ENCODE data around the gene SMC5.
"Not testable (repeated sequence)": the region's sequence is repeated elsewhere in the genome, so short reads cannot be mapped to it uniquely, and the experiment has no call there.

The SMC5 gene

GRCh38 chr9:70263421-70263820 is 4.6 kb downstream of the SMC5 start:
- DNase-seq (ENCODE audit: low read depth) = no peak

GRCh38 chr9:70278305-70278704 is 19.5 kb downstream of the SMC5 start:
- no peak for DNase-seq (ENCODE audit: low read depth)

- no peak for DNase-seq (ENCODE audit: low read depth)
Measured at GRCh38 chr9:70283848-70284247, 25.1 kb downstream of the SMC5 start.

- no peak for DNase-seq (ENCODE audit: low read depth)
Measured at GRCh38 chr9:70285246-70285645, 26.5 kb downstream of the SMC5 start.

- no peak for DNase-seq (ENCODE audit: low read depth)
Measured at GRCh38 chr9:70285981-70286598, 27.3 kb downstream of the SMC5 start.

GRCh38 chr9:70290626-70291025 is 31.8 kb downstream of the SMC5 start:
- DNase-seq (ENCODE audit: low read depth) = no peak

- no peak for DNase-seq (ENCODE audit: low read depth)
Measured at GRCh38 chr9:70291446-70291845, 32.7 kb downstream of the SMC5 start.

- DNase-seq (ENCODE audit: low read depth) = no peak
Measured at GRCh38 chr9:70292253-70292652, 33.5 kb downstream of the SMC5 start.

- no peak for DNase-seq (ENCODE audit: low read depth)
Measured at GRCh38 chr9:70293214-70293613, 34.4 kb downstream of the SMC5 start.

- no peak for DNase-seq (ENCODE audit: low read depth)
Measured at GRCh38 chr9:70297141-70297540, 38.4 kb downstream of the SMC5 start.

GRCh38 chr9:70298245-70298771 is 39.5 kb downstream of the SMC5 start:
- no peak for DNase-seq (ENCODE audit: low read depth)

- no peak for DNase-seq (ENCODE audit: low read depth)
Measured at GRCh38 chr9:70303268-70303667, 44.5 kb downstream of the SMC5 start.

- no peak for DNase-seq (ENCODE audit: low read depth)
Measured at GRCh38 chr9:70304810-70305209, 46.0 kb downstream of the SMC5 start.

GRCh38 chr9:70315389-70315788 is 56.6 kb downstream of the SMC5 start:
- DNase-seq (ENCODE audit: low read depth) = no peak

GRCh38 chr9:70318002-70318401 is 59.2 kb downstream of the SMC5 start:
- DNase-seq (ENCODE audit: low read depth) = no peak

GRCh38 chr9:70322096-70322495 is 63.3 kb downstream of the SMC5 start:
- no peak for DNase-seq (ENCODE audit: low read depth)

GRCh38 chr9:70324963-70325362 is 66.2 kb downstream of the SMC5 start:
- DNase-seq (ENCODE audit: low read depth) = no peak

GRCh38 chr9:70328625-70329024 is 69.8 kb downstream of the SMC5 start:
- DNase-seq (ENCODE audit: low read depth) = not testable (repeated sequence)

- DNase-seq (ENCODE audit: low read depth) = no peak
Measured at GRCh38 chr9:70340572-70340971, 81.8 kb downstream of the SMC5 start.

GRCh38 chr9:70347046-70347445 is 88.3 kb downstream of the SMC5 start:
- no peak for DNase-seq (ENCODE audit: low read depth)

GRCh38 chr9:70352356-70352755 is 93.6 kb downstream of the SMC5 start:
- DNase-seq (ENCODE audit: low read depth) = no peak

GRCh38 chr9:70352802-70353201 is 94.0 kb downstream of the SMC5 start:
- no peak for DNase-seq (ENCODE audit: low read depth)

- DNase-seq (ENCODE audit: low read depth) = no peak
Measured at GRCh38 chr9:70355801-70356200, 97.0 kb downstream of the SMC5 start.

- DNase-seq (ENCODE audit: low read depth) = no peak
Measured at GRCh38 chr9:70362952-70363351, 104.2 kb downstream of the SMC5 start.
